ENCODE data around the gene AREG.

DNA sequence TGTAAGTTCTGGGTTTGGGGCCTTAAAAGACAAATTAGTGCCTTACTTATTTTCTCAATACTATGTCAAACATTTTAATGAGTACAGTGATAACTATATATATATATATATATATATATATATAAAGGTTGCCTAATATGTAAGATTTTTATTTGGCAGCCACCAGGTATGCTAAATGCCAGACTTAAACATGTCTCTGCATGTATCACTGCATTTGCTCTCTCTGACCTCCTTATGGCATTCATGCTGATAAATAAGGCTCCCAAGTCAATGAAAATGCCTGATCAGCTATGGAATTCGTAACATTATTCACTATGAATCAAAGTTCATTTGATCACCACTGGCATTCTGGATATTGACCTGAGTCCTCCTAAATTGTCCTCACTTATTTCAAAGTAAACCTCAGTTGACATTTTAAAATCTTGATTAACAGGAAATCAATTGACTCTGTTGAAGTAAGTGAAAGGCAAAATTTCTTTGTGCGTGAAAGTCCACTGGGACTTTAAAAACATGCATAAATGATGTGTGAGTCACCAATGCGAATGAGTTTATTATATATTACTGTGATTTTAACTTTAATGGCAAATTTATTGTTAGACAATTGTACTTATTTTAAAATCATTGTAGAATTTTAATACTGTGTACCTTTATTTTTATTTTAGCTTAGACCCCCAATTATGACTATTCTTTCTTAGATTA, 29.2 kb upstream of the AREG start:
- TF ChIP-seq, protein P1, sequence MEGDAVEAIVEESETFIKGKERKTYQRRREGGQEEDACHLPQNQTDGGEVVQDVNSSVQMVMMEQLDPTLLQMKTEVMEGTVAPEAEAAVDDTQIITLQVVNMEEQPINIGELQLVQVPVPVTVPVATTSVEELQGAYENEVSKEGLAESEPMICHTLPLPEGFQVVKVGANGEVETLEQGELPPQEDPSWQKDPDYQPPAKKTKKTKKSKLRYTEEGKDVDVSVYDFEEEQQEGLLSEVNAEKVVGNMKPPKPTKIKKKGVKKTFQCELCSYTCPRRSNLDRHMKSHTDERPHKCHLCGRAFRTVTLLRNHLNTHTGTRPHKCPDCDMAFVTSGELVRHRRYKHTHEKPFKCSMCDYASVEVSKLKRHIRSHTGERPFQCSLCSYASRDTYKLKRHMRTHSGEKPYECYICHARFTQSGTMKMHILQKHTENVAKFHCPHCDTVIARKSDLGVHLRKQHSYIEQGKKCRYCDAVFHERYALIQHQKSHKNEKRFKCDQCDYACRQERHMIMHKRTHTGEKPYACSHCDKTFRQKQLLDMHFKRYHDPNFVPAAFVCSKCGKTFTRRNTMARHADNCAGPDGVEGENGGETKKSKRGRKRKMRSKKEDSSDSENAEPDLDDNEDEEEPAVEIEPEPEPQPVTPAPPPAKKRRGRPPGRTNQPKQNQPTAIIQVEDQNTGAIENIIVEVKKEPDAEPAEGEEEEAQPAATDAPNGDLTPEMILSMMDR (IDR thresholded peaks at IDR 0.05; ENCODE audit: poor library complexity): no peak
- TF ChIP-seq EZH2phosphoT487 (IDR thresholded peaks at IDR 0.05; ENCODE audit: low read depth, severe bottlenecking, unreplicated experiment) (no peak), EZH2 (IDR thresholded peaks at IDR 0.05; ENCODE audit: borderline replicate concordance) (no peak)
